HG02981 (cell line): ENCODE results near the gene ZNF839.
"Not testable (repeated sequence)": the region's sequence is repeated elsewhere in the genome, so short reads cannot be mapped to it uniquely, and the experiment has no call there.

ENCODE experiments used
- ATAC-seq: cut with Tn5 transposase; IDR thresholded peaks from one replicate; pipeline ENCODE4 v1.9.1; 2021; ENCODE audit warnings: mild to moderate bottlenecking, moderate library complexity; ENCODE audit not compliant: unreplicated experiment

ZNF839 gene

GRCh38 chr14:102333795-102334705 lies 14.5 kb downstream of the ZNF839 start:
- ATAC-seq, result no peak

DNA sequence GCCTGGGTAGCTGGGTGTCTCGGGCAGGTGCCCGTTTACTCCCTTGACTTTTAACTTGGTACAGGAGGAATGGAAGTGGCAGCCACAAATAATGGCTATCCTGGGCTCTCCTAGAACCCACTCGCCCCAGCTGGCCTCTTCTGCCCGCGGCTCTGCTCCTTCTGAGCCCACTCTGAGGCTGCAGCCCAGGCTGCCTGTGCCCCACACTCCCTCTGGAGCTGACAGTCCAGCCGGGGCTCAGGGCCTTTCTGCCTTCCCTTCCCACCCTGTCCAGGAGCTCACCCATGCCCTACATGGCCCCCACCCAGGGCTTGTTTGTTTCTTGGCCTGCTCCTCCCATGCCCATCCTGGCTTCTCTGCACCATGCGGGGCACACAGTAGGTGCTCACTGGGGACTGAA lies 15.6 kb downstream of the ZNF839 start:
- ATAC-seq, result no peak

GRCh38 chr14:102338724-102339123 lies 19.2 kb downstream of the ZNF839 start:
- no peak for ATAC-seq

DNA sequence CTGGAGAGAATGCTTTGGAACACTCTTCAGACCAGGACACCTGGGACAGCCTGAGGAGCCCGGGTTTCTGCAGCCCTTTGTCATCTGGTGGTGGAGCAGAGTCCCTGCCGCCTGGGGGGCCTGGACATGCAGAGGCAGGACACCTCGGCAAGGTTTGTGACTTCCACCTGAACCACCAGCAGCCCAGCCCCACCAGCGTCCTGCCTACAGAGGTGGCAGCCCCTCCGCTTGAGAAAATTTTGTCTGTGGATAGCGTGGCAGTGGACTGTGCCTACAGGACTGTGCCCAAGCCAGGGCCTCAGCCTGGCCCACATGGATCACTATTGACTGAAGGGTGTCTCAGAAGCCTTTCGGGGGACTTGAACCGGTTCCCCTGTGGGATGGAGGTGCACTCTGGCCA lies 22.0 kb downstream of the ZNF839 start:
- ATAC-seq, result no peak

- no peak for ATAC-seq
These were observed 22.7 kb downstream of the ZNF839 start for GRCh38 chr14:102342238-102342637.

DNA sequence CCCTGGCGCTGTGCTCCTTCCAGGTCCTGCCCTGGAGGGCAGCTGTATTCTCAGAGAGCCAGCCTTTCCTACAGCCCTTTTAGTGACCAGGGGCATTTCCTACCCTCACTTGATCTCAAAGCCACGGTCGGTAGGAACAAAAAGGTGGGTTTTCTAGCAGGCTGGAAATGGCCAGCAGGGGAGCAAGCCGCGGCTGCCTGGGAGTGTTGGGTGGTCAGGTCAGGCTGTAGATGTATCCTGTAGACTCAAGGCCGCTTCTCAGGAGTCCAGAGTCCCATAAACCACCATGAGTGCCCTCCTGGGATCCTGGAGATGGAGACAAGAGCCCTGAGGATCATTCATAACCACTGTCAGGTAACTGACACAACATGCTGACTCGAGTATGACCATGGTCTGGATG lies 24.5 kb downstream of the ZNF839 start:
- ATAC-seq, result no peak

- no peak for ATAC-seq
These were observed 24.9 kb downstream of the ZNF839 start for GRCh38 chr14:102344485-102344884.

- ATAC-seq, result no peak
These were observed 25.7 kb downstream of the ZNF839 start for GRCh38 chr14:102345232-102345631.

DNA sequence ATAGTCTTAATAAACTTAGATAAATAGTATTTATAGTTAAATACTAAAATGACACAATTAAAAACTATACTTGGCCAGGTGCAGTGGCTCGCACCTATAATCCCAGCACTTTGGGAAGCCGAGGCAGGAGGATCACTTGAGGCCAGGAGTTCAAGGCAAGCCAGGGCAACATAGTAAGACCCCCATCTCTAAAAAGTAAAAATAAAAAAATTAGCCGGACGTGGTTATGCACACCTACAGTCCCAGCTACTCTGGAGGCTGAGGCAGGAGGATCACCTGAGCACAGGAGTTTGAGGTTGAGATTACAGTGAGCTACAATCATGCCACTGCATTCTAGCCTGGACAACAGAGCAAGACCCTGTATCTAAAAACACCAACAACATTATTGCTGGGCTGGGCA lies 27.1 kb downstream of the ZNF839 start:
- no peak for ATAC-seq

DNA sequence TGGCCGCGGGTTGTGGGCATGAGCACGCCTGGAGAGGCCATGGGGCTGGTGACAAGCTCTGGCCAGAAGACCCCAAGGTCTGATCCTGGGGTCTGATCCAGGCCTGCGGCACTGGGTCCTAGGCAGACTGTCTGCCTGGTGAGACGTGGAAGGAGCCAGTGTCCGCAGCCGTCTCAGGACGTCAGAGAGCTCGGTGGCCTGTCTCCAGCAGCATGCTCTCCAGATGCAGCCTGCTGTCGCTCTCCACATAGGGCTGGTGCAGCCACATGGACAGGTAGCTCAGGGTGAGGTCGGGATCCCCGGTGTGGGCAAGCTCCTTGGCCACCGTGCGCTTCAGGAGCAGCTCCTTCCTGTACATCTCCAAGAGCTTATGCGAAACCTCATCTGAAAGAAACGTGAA lies 28.8 kb downstream of the ZNF839 start:
- no peak for ATAC-seq

DNA sequence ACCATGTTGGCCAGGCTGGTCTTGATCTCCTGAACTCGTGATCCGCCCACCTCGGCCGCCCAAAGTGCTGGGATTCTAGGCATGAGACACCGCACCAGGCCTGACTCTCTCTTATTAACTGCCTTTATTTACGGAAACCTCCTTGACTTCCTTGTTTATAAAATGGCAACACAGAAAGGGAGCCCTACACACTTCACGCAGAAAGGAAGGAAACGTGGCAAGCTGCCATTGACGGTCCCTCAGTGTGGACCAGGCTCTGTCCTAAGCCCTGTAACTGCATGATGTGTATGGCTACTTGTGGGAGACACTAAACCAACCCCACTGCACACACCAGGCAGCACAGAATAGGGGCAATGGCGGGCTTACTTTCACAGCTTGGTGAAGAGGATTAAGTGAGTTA lies 31.5 kb downstream of the ZNF839 start:
- ATAC-seq, result no peak

DNA sequence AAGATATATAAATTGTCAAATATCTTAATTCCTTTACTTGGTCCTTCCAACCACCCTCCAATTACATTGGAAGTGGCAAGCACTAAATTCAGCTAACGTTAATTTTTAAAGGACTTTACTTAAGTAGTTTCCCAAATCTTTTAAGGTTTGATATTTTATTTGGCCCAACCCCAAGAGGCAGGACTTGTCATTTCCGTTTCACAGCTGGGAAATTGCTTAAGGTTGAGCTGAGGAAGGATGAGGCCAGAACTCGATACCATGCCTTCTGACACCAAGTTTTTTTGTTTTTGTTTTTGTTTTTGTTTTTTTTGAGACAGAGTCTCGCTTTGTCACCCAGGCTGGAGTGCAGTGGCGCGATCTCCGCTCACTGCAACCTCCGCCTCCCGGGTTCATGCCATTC lies 32.0 kb downstream of the ZNF839 start:
- not testable (repeated sequence) for ATAC-seq

DNA sequence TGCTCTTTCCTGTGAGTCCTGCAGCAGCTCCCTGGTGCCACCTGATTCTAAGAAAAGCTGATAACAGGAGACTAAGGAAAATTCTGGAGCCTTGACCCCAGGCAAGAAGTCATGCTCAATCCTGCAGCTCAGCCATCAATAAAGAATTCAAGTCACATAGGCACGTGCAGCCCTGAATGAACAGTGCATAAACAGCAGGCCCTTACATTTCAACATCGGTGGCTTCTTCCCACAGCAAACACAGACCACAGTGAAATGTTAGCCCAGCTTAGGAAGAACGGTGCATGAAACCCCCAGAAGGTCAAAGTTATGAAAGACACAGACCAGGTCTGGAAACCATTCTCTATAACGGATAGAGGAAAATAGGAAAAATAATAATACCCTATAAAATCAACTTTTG lies 32.7 kb downstream of the ZNF839 start:
- no peak for ATAC-seq

- ATAC-seq, result no peak
These were observed 33.6 kb downstream of the ZNF839 start for GRCh38 chr14:102353126-102353619.

GRCh38 chr14:102356280-102356679 lies 36.7 kb downstream of the ZNF839 start:
- ATAC-seq, result no peak

- no peak for ATAC-seq
These were observed 39.8 kb downstream of the ZNF839 start for GRCh38 chr14:102359341-102359740.

DNA sequence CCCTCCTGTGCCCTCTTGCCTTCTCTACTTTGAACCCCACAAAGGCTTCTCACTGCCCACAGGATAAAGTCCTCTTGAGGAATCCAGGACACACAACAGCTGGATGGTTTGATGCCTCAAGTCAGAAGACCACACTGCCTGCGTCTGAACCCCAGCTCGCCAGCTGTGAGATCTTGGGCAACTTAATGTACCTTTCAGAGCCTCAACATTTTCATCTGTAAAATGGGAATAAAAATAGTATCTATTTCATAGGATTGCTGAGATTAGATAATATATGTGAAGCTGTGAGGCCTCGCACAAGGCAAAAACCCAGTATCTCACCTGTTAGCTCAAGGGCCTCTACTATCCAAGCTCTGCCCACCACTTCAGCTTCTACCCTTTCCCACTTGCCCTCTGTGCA lies 40.8 kb downstream of the ZNF839 start:
- ATAC-seq, result no peak

DNA sequence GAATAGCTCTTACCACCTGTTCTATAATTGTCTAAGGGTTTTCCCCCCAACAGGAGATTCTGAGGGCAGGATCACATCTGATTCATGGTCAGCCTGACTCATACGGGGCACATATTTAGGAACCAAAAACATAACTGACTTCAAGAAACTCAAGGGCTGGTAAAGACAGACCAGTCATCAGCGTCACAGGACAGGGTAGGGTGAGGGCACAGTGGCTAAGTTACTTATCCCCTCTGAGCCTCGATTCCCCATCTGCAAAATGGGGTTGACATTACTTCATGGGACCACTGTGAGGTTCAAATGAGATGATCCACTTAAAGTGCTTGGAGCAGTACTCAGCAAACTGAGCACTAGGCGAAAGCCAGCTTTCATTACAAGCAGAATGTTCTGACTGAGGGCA lies 42.5 kb downstream of the ZNF839 start:
- ATAC-seq, result peak; percentile 36

- ATAC-seq, result peak; percentile 89
These were observed 43.1 kb downstream of the ZNF839 start, which contains the start of the genes CINP and TECPR2 for GRCh38 chr14:102362545-102363181. TSS of gene CINP (minus strand) at chr14:102362890. CDS start at chr14:102362851, 39 bp downstream. TSS of gene TECPR2 (plus strand) at chr14:102362941. CDS start at chr14:102376722, 13,781 bp downstream.

DNA sequence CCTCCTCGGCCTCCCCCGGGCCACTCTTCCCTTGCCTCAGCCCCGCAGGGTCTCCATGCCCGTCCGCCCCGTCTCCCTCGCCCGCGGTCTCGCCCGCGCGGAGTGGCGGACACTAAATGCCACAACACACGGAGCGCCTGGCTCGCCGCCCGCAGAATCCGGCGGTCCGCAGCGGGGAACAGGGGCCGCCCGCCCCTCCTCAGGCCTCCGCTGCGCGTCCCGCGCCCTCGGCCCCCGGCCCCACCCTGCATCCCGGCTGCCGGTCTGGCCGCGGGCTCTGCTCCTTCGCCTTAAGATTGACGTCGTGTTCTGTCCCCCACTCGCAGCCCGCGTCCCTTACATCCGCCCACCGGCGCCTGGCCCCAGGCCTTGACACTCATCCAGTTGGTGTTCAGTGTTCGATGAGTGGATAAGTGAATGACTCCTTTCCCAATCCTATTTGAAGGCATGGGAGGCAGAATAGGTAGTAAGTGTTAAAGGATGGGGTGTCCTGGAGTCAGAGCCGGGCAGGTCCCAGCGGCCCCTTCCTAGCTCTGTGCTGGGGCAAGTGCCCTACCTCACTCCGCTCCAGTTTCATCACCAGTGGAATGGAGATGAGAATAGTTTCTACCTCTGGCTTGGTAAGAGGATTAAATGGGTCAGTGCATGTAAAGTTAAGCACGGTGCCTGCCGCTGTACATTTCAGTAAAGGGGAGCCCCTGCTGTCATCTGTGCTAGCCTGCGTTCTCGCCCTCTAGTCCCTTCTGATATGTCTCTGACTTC lies 43.8 kb downstream of the ZNF839 start:
- peak; percentile 23 for ATAC-seq

DNA sequence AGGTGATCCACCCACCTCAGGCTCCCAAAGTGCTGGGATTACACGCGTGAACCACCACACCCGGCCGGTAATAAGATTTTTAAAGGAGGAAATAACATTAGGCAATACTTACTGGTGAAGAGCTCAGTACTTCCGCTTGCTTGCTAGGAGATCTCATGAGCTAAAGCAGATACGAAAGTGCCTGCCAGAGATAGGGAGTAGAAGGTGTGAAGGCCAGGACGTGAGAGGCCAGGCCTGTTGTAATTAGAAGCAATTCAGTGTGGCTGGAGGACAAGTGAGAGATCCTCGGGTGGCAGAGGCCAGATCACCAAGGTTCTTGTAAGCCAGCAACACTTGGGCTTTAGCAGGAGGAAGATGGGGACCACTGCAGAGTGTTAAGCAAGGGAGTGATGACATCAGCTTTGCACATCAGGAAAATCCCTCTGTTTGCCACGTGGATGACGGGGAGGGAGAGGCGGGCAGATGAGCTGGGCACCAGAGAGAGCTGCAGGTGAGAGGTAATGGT lies 50.8 kb downstream of the ZNF839 start:
- no peak for ATAC-seq
